ENCODE measurements around the gene PI16.
A peak's percentile ranks its signal among the peaks of the same experiment; 100 is the strongest.

Gene PI16

DNA sequence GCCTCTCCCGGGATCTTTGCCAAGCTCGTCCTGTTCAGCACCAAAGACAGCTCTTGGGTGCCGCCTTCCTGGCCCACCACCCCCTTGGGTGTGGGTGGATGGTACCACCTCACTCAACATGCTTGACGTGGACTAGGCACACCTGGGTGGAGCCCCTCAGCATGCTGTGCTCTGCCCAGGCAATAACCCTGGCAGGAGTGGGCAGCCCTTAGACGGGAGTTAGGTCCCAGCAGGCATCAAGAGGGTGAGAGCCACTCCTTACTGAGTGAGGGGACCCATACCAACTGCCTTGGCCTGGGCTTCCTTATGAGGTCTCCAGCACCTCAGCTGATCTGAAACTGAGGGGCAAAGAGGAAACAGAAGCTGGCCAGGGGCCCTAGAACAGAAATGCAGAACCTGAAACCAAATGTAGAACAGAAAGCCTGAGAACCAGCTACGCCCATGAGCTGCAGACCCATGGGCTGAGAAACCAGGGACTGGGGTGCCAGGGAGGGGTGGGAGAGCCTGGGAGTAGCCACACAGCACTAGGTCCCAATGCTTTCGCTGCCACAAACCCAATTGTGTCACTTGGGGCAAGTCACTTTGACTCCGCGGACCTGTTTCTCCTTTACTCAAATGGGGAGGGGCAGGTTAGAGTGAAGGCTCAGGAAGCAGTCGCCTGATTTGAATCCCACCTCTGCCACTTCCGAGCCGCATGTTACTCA is 53.0 kb downstream of the PI16 start:
- H3K27me3 Mint-ChIP-seq: no peaks in the 10 kb centered on the region
- ATAC-seq: peak; percentile 75
- H3K4me3 Mint-ChIP-seq: peak overlapping the region; percentile 97
- peak overlapping the region; percentile 94 for H3K27ac Mint-ChIP-seq
- peaks cover 70% of the 10 kb centered on the region for H3K4me1 Mint-ChIP-seq
- no peaks in the 10 kb centered on the region for H3K9me3 Mint-ChIP-seq
- H3K36me3 Mint-ChIP-seq: peaks cover 31% of the 10 kb centered on the region

- Mint-ChIP-seq H3K9me3 (no peaks in the 10 kb centered on the region), H3K4me1 (peaks cover 66% of the 10 kb centered on the region), H3K4me3 (peak overlapping the region; percentile 97), H3K36me3 (peaks cover 39% of the 10 kb centered on the region), H3K27ac (peak overlapping the region; percentile 94), H3K27me3 (no peaks in the 10 kb centered on the region)
- no peak for ATAC-seq
Observed at GRCh38 chr6:37008484-37009465, 54.2 kb downstream of the PI16 start.

DNA sequence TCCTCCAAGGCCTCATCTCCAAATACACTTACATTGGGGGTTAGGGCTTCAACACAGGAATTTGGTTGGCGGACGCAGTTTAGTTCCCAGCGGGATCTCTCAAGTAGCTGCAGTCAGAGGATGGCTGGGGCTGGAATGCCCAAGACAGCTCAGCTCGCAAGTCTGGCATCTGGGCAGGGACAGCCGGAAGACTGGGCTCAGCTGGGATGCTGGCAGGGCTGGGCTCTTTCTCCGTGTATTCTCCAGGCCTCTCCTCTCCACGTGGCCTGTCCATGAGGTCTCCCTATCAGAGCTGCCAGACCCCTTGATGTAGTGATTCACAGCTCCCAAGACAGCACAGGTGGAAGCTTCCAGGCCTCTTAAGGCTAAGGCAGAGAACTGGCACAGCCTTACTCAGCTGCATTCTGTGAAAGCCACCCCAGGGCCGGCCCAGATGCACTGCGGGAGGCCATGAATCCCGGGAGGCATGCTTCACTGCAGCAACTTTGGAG is 55.9 kb downstream of the PI16 start:
- Mint-ChIP-seq H3K4me1 (peaks cover 50% of the 10 kb centered on the region), H3K36me3 (peaks cover 43% of the 10 kb centered on the region), H3K27ac (peak overlapping the region; percentile 94), H3K9me3 (no peaks in the 10 kb centered on the region), H3K27me3 (no peaks in the 10 kb centered on the region), H3K4me3 (no peak overlapping the region)
- ATAC-seq: no peak

- peak overlapping the region; percentile 94 for H3K27ac Mint-ChIP-seq
- no peaks in the 10 kb centered on the region for H3K9me3 Mint-ChIP-seq
- H3K4me3 Mint-ChIP-seq: no peak overlapping the region
- ATAC-seq: no peak
- peaks cover 39% of the 10 kb centered on the region for H3K36me3 Mint-ChIP-seq
- H3K4me1 Mint-ChIP-seq: peaks cover 43% of the 10 kb centered on the region
- no peaks in the 10 kb centered on the region for H3K27me3 Mint-ChIP-seq
Observed at GRCh38 chr6:37011656-37012378, 57.3 kb downstream of the PI16 start.

DNA sequence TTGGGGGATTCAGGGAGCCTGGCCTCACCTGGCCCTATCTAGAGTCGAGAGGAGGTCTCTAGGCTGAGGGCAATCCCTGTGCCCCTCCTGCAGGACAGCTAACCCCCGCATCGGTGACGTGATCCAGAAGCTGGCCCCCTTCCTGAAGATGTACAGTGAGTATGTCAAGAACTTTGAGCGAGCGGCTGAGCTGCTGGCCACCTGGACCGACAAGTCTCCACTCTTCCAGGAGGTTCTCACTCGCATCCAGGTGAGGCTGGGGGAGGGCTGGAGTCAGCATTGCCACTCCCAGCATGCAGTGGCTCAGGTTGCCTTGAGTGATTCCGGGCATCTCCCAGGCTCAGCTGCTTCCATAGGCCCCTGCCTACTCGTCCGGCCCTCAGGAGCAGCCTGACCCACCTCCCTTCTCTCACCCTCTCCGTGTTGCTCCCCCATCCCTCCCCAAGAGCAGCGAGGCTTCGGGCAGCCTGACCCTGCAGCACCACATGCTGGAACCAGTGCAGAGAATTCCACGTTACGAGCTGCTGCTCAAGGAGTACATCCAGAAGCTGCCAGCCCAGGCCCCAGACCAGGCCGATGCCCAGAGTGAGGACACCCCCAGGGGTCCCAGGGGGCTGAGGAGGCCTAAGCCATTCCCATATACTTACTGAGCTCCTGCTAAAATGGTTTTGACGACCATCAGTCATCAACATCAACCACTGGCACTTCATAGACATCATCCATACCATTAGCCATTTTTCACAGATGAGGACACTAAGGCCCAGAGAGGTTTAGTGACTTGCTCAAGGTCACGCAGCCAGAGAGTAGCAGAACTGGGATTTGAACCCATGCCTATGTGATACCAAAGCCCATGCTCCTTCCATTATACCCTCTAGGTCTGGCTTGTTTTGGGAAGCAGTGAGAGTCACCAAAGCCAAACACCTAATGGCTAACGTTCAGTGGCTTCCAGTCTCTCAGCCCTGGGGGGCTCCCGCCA is 59.3 kb downstream of the PI16 start:
- no peaks in the 10 kb centered on the region for H3K9me3 Mint-ChIP-seq
- H3K4me1 Mint-ChIP-seq: peaks cover 41% of the 10 kb centered on the region
- ATAC-seq: no peak
- H3K27me3 Mint-ChIP-seq: no peaks in the 10 kb centered on the region
- H3K4me3 Mint-ChIP-seq: no peak overlapping the region
- H3K36me3 Mint-ChIP-seq: peaks cover 39% of the 10 kb centered on the region
- peak overlapping the region; percentile 42 for H3K27ac Mint-ChIP-seq
